Measurements from ENCODE around the gene ZNF138. TPM values are rescaled to one million over a fixed set of nuclear protein-coding genes. Genes with fewer than 3 reads are reported as not detected.
"Not testable (repeated sequence)": the region's sequence is repeated elsewhere in the genome, so short reads cannot be mapped to it uniquely, and the experiment has no call there.

The ZNF138 gene
- total RNA-seq, 1 donor from 2014 or later, result 26.5 TPM

GRCh38 chr7:64758151-64758550 lies 36.1 kb upstream of the ZNF138 start:
- no peaks in the 10 kb centered on the region for H3K27me3 ChIP-seq
- H3K4me3 ChIP-seq, result no peak overlapping the region
- intact Hi-C loops (cut with DNase I), result no loop called here
- TF ChIP-seq POLR2A (IDR thresholded peaks at IDR 0.05) (no peak), POLR2AphosphoS5 (IDR thresholded peaks at IDR 0.05; ENCODE audit: insufficient read depth in 1 of 2, low read depth in 1 of 2) (no peak), CTCF (IDR thresholded peaks at IDR 0.05) (no peak)
- H3K4me1 ChIP-seq, result no peaks in the 10 kb centered on the region
- no peaks in the 10 kb centered on the region for H3K36me3 ChIP-seq
- no peaks in the 10 kb centered on the region for H3K9me3 ChIP-seq
- DNase-seq (ENCODE audit: extremely low spot score in 2 of 2), result no peak
- H3K27ac ChIP-seq, result no peak overlapping the region

- Histone ChIP-seq H3K9me3 (no peaks in the 10 kb centered on the region), H3K36me3 (no peaks in the 10 kb centered on the region), H3K4me3 (no peak overlapping the region), H3K27ac (no peak overlapping the region), H3K4me1 (no peaks in the 10 kb centered on the region), H3K27me3 (no peaks in the 10 kb centered on the region)
- intact Hi-C loops (cut with DNase I), result no loop called here
- no peak for DNase-seq (ENCODE audit: extremely low spot score in 2 of 2)
- TF ChIP-seq CTCF (IDR thresholded peaks at IDR 0.05) (no peak), POLR2A (IDR thresholded peaks at IDR 0.05) (no peak), POLR2AphosphoS5 (IDR thresholded peaks at IDR 0.05; ENCODE audit: insufficient read depth in 1 of 2, low read depth in 1 of 2) (no peak)
These were observed 25.4 kb upstream of the ZNF138 start for GRCh38 chr7:64768824-64769223.

GRCh38 chr7:64774204-64774842 lies 19.9 kb upstream of the ZNF138 start:
- no peaks in the 10 kb centered on the region for H3K27me3 ChIP-seq
- intact Hi-C loops (cut with DNase I), result no loop called here
- no peaks in the 10 kb centered on the region for H3K36me3 ChIP-seq
- no peak for DNase-seq (ENCODE audit: extremely low spot score in 2 of 2)
- H3K9me3 ChIP-seq, result no peaks in the 10 kb centered on the region
- no peak overlapping the region for H3K27ac ChIP-seq
- H3K4me1 ChIP-seq, result no peaks in the 10 kb centered on the region
- H3K4me3 ChIP-seq, result no peak overlapping the region
- TF ChIP-seq POLR2AphosphoS5 (IDR thresholded peaks at IDR 0.05; ENCODE audit: insufficient read depth in 1 of 2, low read depth in 1 of 2) (no peak), CTCF (IDR thresholded peaks at IDR 0.05) (no peak), POLR2A (IDR thresholded peaks at IDR 0.05) (no peak)

GRCh38 chr7:64775289-64775688 lies 18.9 kb upstream of the ZNF138 start:
- intact Hi-C loops (cut with DNase I), result no loop called here
- no peak for DNase-seq (ENCODE audit: extremely low spot score in 2 of 2)
- TF ChIP-seq CTCF (IDR thresholded peaks at IDR 0.05) (no peak), POLR2AphosphoS5 (IDR thresholded peaks at IDR 0.05; ENCODE audit: insufficient read depth in 1 of 2, low read depth in 1 of 2) (no peak), POLR2A (IDR thresholded peaks at IDR 0.05) (no peak)
- Histone ChIP-seq H3K9me3 (no peaks in the 10 kb centered on the region), H3K36me3 (no peaks in the 10 kb centered on the region), H3K4me3 (no peak overlapping the region), H3K27ac (no peak overlapping the region), H3K4me1 (no peaks in the 10 kb centered on the region), H3K27me3 (no peaks in the 10 kb centered on the region)

GRCh38 chr7:64784842-64785241 lies 9.4 kb upstream of the ZNF138 start:
- H3K4me1 ChIP-seq; H3K27ac ChIP-seq; intact Hi-C loops (cut with DNase I); H3K9me3 ChIP-seq; DNase-seq (ENCODE audit: extremely low spot score in 2 of 2); H3K4me3 ChIP-seq; H3K27me3 ChIP-seq; H3K36me3 ChIP-seq: not testable (repeated sequence)
